Vagina (tissue), 2 donors: ENCODE measurements around the gene FLYWCH1. TPM values are rescaled to one million over a fixed set of nuclear protein-coding genes. Genes with fewer than 3 reads are reported as not detected.
A peak's percentile ranks its signal among the peaks of the same experiment; 100 is the strongest.

ENCODE experiments used
- DNase-seq, 2 donors: peaks; one replicate each; pipeline ENCODE4 v3.0.0-alpha.2; 2017; ENCODE audit errors: extremely low spot score in 2 of 2
- H3K27ac ChIP-seq: fragments of 200-600 bp; sonication (generic); one replicate; pipeline ENCODE4 v1.5.1; 2019
- H3K27me3 ChIP-seq: fragments of 200-600 bp; sonication (generic); one replicate; pipeline ENCODE4 v1.5.1; 2019
- H3K36me3 ChIP-seq, 2 donors: fragments of 200-600 bp; sonication (generic); one replicate each; pipeline ENCODE4 v1.5.1; 2017 to 2019
- H3K4me1 ChIP-seq: fragments of 200-600 bp; sonication (generic); one replicate; pipeline ENCODE4 v1.5.1; 2019
- H3K4me3 ChIP-seq, 2 donors: fragments of 200-600 bp; sonication (generic); 1 replicate in 1 of 2; 2 replicates in 1 of 2; pipeline ENCODE4 v1.5.1; 2016 to 2019
- H3K9me3 ChIP-seq: fragments of 200-600 bp; sonication (generic); one replicate; pipeline ENCODE4 v1.5.1; 2019
- POLR2A ChIP-seq, 2 donors: fragments of 450-650 bp; IDR thresholded peaks; one replicate each; pipeline ENCODE4 v1.6.1; 2017; ENCODE audit warnings: antibody characterized with exemption in 2 of 2, mild to moderate bottlenecking in 2 of 2, moderate library complexity in 2 of 2
- POLR2AphosphoS5 ChIP-seq, 2 donors: sonication (generic); formaldehyde crosslinking; IDR thresholded peaks; one replicate each; pipeline ENCODE4 v1.9.0; 2017; ENCODE audit warnings: antibody characterized with exemption in 2 of 2, mild to moderate bottlenecking in 2 of 2, low read depth in 1 of 2; ENCODE audit not compliant: insufficient read depth in 1 of 2
- intact Hi-C: fragments of 100-400 bp; cut with DNase I; formaldehyde crosslinking; loops from one replicate; pipeline ENCODE4 v1.15.1; 2023
- total RNA-seq: library from RNA; depleted of rRNA; stranded (reverse); fragments of >200 nt; gene quantifications from one replicate; pipeline ENCODE4 v1.2.3, GENCODE V29; 2016
- TF ChIP-seq, protein P1 (sequence below), 3 experiments: fragments of 450-650 bp in 2 of 3; fragments of 200-600 bp in 1 of 3; sonication (generic) in 1 of 3; IDR thresholded peaks; one replicate each; pipeline ENCODE4 v1.5.1; 2017 to 2019; ENCODE audit warnings: antibody characterized with exemption in 3 of 3, mild to moderate bottlenecking in 2 of 3, moderate library complexity in 2 of 3

The FLYWCH1 gene
- total RNA-seq, 1 donor from 2014 or later = 32.9 TPM

DNA sequence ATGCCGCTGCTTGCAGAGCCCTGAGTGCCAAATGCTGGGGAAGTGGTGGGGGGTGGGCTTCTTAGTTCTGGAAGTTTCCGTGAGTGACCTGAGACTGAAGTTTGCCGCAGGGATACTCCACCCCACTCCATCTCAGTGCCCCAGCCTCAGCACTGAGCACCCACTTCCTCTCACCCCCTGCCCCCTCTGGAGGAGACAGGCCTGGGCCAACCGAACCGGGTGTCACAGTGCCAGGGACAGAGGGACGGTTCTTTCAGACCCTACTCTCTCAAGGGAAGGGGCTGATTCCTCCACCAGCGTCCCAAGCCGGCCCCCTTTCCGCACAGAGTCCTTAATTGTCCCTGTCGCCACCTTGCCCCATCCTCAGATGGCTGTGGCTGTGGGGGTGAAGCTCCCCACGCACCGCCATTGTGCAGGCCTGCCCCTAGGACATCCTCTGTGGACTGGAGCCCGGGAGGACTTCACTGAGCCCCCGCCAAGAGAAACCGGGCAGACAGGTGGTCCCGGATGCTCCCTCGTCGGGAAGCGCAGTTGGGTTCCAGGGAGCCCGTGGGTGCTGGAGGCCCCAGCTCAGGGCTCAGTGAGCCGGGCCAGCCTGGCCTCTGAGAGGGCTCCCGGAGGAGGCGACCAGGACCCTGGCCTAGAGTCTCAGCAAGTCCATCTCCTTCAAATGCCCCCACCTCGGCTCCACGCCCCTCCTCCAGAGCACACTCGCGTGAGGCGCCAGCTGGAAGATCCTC, 50.8 kb downstream of the FLYWCH1 start:
- peaks cover 42% of the 10 kb centered on the region for H3K4me1 ChIP-seq
- no peak overlapping the region for H3K4me3 ChIP-seq
- H3K9me3 ChIP-seq = no peaks in the 10 kb centered on the region
- intact Hi-C loops = no loop called here
- no peak for TF ChIP-seq POLR2A (IDR thresholded peaks at IDR 0.05)
- TF ChIP-seq, protein P1, sequence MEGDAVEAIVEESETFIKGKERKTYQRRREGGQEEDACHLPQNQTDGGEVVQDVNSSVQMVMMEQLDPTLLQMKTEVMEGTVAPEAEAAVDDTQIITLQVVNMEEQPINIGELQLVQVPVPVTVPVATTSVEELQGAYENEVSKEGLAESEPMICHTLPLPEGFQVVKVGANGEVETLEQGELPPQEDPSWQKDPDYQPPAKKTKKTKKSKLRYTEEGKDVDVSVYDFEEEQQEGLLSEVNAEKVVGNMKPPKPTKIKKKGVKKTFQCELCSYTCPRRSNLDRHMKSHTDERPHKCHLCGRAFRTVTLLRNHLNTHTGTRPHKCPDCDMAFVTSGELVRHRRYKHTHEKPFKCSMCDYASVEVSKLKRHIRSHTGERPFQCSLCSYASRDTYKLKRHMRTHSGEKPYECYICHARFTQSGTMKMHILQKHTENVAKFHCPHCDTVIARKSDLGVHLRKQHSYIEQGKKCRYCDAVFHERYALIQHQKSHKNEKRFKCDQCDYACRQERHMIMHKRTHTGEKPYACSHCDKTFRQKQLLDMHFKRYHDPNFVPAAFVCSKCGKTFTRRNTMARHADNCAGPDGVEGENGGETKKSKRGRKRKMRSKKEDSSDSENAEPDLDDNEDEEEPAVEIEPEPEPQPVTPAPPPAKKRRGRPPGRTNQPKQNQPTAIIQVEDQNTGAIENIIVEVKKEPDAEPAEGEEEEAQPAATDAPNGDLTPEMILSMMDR (IDR thresholded peaks at IDR 0.05) = no peak
- TF ChIP-seq POLR2AphosphoS5 (IDR thresholded peaks at IDR 0.05; ENCODE audit: insufficient read depth in 1 of 2, low read depth in 1 of 2) = no peak
- no peak for DNase-seq
- no peak overlapping the region for H3K27ac ChIP-seq
- H3K36me3 ChIP-seq = no peaks in the 10 kb centered on the region
- H3K27me3 ChIP-seq = peaks cover 7% of the 10 kb centered on the region

DNA sequence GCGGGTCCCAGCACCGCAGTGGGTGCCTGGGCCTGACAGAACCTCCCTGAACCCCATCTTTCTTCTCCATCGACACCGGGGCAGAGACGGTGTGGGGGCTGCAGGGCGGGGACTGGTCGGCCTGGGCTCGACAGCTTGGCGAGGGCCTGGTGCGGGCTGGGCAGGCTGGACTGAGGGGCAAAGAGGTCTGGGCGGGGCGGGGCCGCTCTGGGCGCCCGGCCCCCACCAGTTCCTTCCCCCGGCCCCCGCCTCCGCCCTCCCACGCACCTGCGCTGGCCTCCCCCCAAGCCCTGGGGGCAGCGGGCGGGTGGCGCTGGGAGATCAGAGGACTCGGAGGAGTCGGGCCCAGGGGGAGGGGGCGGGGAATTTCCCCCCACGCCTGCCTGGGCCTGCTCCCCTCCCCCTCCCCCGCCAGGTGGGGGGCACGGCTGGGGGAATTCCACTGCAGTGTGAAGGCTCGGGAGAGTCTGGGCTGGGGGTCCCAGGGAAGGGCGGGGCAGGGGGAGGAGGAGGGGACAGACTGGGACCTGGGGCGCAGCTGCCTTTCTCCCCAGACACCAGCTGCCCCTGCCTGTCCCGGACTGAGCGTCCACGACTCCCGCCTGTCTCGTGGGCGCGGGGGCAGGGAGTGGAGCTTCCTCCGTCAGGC, 51.5 kb downstream of the FLYWCH1 start:
- H3K4me1 ChIP-seq = peaks cover 46% of the 10 kb centered on the region
- no peak overlapping the region for H3K27ac ChIP-seq
- H3K36me3 ChIP-seq = no peaks in the 10 kb centered on the region
- intact Hi-C loops = no loop called here
- H3K9me3 ChIP-seq = no peaks in the 10 kb centered on the region
- DNase-seq = no peak
- no peak for TF ChIP-seq POLR2AphosphoS5 (IDR thresholded peaks at IDR 0.05; ENCODE audit: insufficient read depth in 1 of 2, low read depth in 1 of 2)
- TF ChIP-seq, protein P1 (IDR thresholded peaks at IDR 0.05) = no peak
- no peak for TF ChIP-seq POLR2A (IDR thresholded peaks at IDR 0.05)
- H3K4me3 ChIP-seq = peak overlapping the region; percentile 24 to 43
- H3K27me3 ChIP-seq = peaks cover 12% of the 10 kb centered on the region

DNA sequence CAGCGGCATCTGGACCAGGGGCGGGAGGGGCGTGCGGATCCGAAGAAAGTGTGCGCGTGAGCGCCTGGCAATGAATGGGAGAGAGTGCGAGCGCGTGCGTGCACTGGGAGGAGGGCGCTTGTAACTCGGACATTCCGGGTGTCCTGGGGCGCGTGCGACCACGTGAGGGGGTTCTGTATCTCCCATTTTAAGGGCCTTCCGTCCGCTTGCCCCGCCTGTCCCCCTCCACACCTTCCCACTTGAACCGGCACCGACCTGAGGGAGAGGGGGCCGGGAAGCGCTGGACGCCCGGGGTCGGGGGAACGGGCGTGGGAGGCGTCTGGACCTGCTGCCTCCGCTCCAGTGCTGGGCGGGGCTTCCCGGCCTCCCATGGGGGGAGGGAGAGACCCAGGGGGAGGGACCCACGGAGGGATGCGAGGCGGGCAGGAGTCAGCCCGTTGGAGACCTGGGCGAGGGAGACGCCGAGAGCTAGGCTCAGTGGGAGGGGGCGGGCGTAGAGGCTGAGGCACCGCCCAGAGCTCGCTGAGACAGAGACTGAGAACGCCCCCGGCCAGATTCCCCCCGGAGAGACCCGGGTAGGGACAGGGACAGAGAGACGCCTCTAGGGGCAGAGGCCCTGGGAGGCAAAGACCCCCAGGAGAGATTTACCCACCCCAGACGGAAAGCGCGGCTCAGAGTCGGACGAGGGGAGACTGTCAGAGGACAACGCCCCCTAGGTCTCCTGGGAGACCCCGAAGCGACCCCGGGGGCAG, 52.2 kb downstream of the FLYWCH1 start, which contains the start of gene KREMEN2:
KREMEN2 (plus strand) TSS at position 553 of the 752 bp plus-strand sequence. CDS start 246 bp downstream, outside the sequence.
- peaks cover 12% of the 10 kb centered on the region for H3K27me3 ChIP-seq
- peaks cover 53% of the 10 kb centered on the region for H3K4me1 ChIP-seq
- peak within 1 kb of the TSS; percentile 24 to 43 for H3K4me3 ChIP-seq

DNA sequence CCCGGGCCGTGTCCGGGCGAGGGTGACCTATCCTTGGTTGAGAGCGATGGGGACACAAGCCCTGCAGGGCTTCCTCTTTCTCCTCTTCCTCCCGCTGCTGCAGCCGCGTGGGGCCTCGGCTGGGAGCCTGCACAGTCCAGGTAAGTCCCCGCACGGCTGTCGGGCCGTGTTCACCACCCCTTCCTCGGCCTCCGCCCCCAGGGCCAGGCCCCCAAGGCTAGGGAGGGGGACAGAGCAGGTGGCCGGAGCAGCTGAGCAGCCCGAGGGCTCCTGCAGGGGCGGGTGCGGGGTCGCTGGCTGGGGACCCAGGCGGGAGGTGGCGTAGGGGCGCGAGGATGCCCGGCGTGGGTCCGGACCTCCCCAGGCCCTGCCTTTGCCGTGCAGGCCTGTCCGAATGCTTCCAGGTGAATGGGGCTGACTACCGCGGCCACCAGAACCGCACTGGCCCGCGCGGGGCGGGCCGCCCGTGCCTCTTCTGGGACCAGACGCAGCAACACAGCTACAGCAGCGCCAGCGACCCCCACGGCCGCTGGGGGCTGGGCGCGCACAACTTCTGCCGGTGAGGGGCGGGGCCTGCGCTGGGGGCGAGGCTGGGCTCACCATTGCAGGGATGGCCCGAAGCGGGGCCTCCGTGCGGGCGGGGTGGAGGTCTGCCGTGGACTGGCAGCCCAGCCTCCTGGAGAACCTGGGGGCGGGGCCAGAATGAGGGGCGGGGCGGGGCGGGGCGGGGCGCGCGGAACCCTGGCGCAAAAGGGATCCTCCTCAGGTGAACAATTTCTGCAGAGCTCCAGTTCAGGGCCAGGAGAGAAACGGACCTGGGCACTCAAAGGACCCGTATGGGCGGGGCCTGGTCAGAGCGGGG, 53.0 kb downstream of the FLYWCH1 start:
- TF ChIP-seq POLR2AphosphoS5 (IDR thresholded peaks at IDR 0.05; ENCODE audit: insufficient read depth in 1 of 2, low read depth in 1 of 2) = no peak
- TF ChIP-seq, protein P1 (IDR thresholded peaks at IDR 0.05) = no peak
- TF ChIP-seq POLR2A (IDR thresholded peaks at IDR 0.05) = no peak
- Histone ChIP-seq H3K9me3 (no peaks in the 10 kb centered on the region), H3K27me3 (peaks cover 12% of the 10 kb centered on the region), H3K36me3 (no peaks in the 10 kb centered on the region), H3K4me3 (peak overlapping the region; percentile 24 to 43), H3K4me1 (peaks cover 56% of the 10 kb centered on the region), H3K27ac (no peak overlapping the region)
- no peak for DNase-seq
- intact Hi-C loops = no loop called here

More for the DNA sequence above, 52.2 kb downstream of the FLYWCH1 start, which contains the start of gene KREMEN2:
- intact Hi-C loops = no loop called here
- TF ChIP-seq POLR2AphosphoS5 (IDR thresholded peaks at IDR 0.05; ENCODE audit: insufficient read depth in 1 of 2, low read depth in 1 of 2) (no peak), POLR2A (IDR thresholded peaks at IDR 0.05) (no peak)
- TF ChIP-seq, protein P1 (IDR thresholded peaks at IDR 0.05) = no peak
- Histone ChIP-seq H3K36me3 (no peaks in the 10 kb centered on the region), H3K27ac (no peak within 1 kb of the TSS), H3K9me3 (no peaks in the 10 kb centered on the region)
- no peak for DNase-seq
